Erythroblast (primary cell): ENCODE results near the gene TAS2R16.

Experiments used
- GATA1 ChIP-seq: IDR thresholded peaks from 2 replicates; pipeline ENCODE4 v1.6.1; 2011; ENCODE audit warnings: low read depth, mild to moderate bottlenecking, control low read depth, low read length, moderate library complexity
- POLR2A ChIP-seq: IDR thresholded peaks from 2 replicates; pipeline ENCODE4 v1.6.1; 2011; ENCODE audit warnings: mild to moderate bottlenecking, low read length

DNA sequence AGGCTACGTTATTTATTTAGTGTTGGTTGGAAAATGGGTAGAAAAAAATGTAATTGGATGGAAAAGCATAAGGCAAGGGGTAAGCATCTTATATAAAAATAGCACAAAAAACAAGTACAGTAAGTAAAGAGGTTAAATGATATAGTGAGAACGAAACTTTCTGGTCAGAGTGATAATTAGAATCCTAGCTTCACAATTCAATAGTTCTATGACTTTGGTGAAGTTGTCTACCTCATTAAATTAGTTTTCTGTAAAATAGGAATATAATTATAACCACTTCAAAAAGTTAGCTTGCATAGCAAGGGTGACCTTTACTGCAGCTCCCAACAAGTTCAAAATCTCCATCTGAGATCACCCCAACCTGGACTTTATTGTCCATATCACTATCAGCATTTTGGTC, 30.8 kb upstream of the TAS2R16 start:
- TF ChIP-seq POLR2A, result no peak
- no peak for TF ChIP-seq GATA1
